T-cell (primary cell): ENCODE results near the gene GNPTG. TPM values are rescaled to one million over a fixed set of nuclear protein-coding genes. Genes with fewer than 3 reads are reported as not detected.

Experiments used
- ATAC-seq, 4 experiments: fragments of 200-7000 bp in 3 of 4; fragments of 150-1000 bp in 1 of 4; cut with Tn5 transposase; replicated peaks in 1 of 4; 1 replicate in 3 of 4; 2 replicates in 1 of 4; pipeline ENCODE4 v1.10.0; 2021; ENCODE audit warnings: moderate library complexity in 3 of 4, mild to moderate bottlenecking in 2 of 4, moderate number of reproducible peaks in 1 of 4
- CTCF ChIA-PET, 2 donors: fragments of 300-600 bp; sonication (Branson Sonifier 250); formaldehyde crosslinking; loops; one replicate each; lab custom pipeline; 2022; ENCODE audit warnings: antibody characterized with exemption in 2 of 2; lab: Charles Lee
- POLR2A ChIA-PET, 2 donors: fragments of 300-600 bp; sonication (Branson Sonifier 250); formaldehyde crosslinking; loops; one replicate each; lab custom pipeline; 2022; ENCODE audit warnings: antibody characterized with exemption in 2 of 2; lab: Charles Lee
- DNase-seq, 35 experiments: peaks; one replicate each; pipeline versions ENCODE4 v3.0.0 to v3.0.0-alpha.2; 2013 to 2023
- H3K27ac ChIP-seq: one replicate; pipeline ENCODE4 v1.5.1; 2013; ENCODE audit warnings: low read length
- H3K27me3 ChIP-seq, 2 experiments: replicated peaks in 1 of 2; 1 replicate in 1 of 2; 2 replicates in 1 of 2; pipeline versions ENCODE4 v1.6.1 to v1.7.0; 2013; ENCODE audit warnings: low read length in 1 of 2, mixed read lengths in 1 of 2; ENCODE audit not compliant: control insufficient read depth in 2 of 2, insufficient read depth in 2 of 2; ENCODE audit errors: extremely low read depth in 1 of 2
- H3K36me3 ChIP-seq, 2 donors: 1 replicate in 1 of 2; 2 replicates in 1 of 2; pipeline versions ENCODE4 v1.6.1 to v1.7.0; 2013; ENCODE audit warnings: low read length in 1 of 2; ENCODE audit not compliant: control insufficient read depth in 2 of 2, insufficient read depth in 1 of 2; ENCODE audit errors: extremely low read depth in 1 of 2
- H3K4me1 ChIP-seq, 2 experiments: 1 replicate in 1 of 2; 2 replicates in 1 of 2; pipeline versions ENCODE4 v1.6.1 to v1.7.0; 2013; ENCODE audit warnings: low read length in 2 of 2, mixed read lengths in 1 of 2; ENCODE audit not compliant: insufficient read depth in 2 of 2, control insufficient read depth in 1 of 2; ENCODE audit errors: extremely low read depth in 1 of 2
- H3K4me3 ChIP-seq, 2 donors: 1 replicate in 1 of 2; 2 replicates in 1 of 2; pipeline versions ENCODE4 v1.5.1 to v1.7.0; 2013; ENCODE audit warnings: mild to moderate bottlenecking in 2 of 2, low read length in 1 of 2, moderate library complexity in 1 of 2; ENCODE audit not compliant: control insufficient read depth in 1 of 2; ENCODE audit errors: extremely low read depth in 1 of 2
- H3K9me3 ChIP-seq: 2 replicates; pipeline ENCODE4 v1.7.0; 2013
- H3K27ac Mint-ChIP-seq, 2 donors: one replicate each; pipeline ENCODE4 v1.8.0; 2020 to 2021; ENCODE audit warnings: mild to moderate bottlenecking in 2 of 2, mixed read lengths in 2 of 2
- H3K27me3 Mint-ChIP-seq, 2 donors: one replicate each; pipeline ENCODE4 v1.8.0; 2021 to 2022; ENCODE audit warnings: mixed read lengths in 2 of 2
- H3K36me3 Mint-ChIP-seq: one replicate; pipeline ENCODE4 v1.8.0; 2021; ENCODE audit warnings: mixed read lengths
- H3K4me1 Mint-ChIP-seq, 3 donors: one replicate each; pipeline ENCODE4 v1.8.0; 2020 to 2022; ENCODE audit warnings: mixed read lengths in 3 of 3, mild to moderate bottlenecking in 1 of 3
- H3K4me3 Mint-ChIP-seq, 3 donors: one replicate each; pipeline ENCODE4 v1.8.0; 2020 to 2022; ENCODE audit warnings: mild to moderate bottlenecking in 3 of 3, mixed read lengths in 3 of 3, moderate library complexity in 3 of 3
- H3K9me3 Mint-ChIP-seq, 3 donors: one replicate each; pipeline ENCODE4 v1.8.0; 2020 to 2022; ENCODE audit warnings: mixed read lengths in 3 of 3
- whole genome bisulfite sequencing: methylation state at CpG from one replicate; pipeline ENCODE4 v1.1.5; 2013; ENCODE audit warnings: missing lambda C conversion rate; ENCODE audit not compliant: insufficient coverage; 5-methylcytosine and 5-hydroxymethylcytosine counted together
- total RNA-seq, 35 experiments: library from RNA in 6 of 35; stranded (reverse) in 6 of 35; fragments of 120-200 nt in 1 of 35; gene quantifications; one replicate each; pipeline versions ENCODE4 v1.2.1 to v1.2.4 and lab custom pipeline; 2013 to 2026

The GNPTG gene
- total RNA-seq (10 to 100 TPM; 42.6 to 66.5 (median 63.1) TPM), total RNA-seq (lab: John Stamatoyannopoulos, UW) (16.8 to 61.2 (median 36.5) reads per million in 29 experiments)
- total RNA-seq (2013), result 34.6 TPM

DNA sequence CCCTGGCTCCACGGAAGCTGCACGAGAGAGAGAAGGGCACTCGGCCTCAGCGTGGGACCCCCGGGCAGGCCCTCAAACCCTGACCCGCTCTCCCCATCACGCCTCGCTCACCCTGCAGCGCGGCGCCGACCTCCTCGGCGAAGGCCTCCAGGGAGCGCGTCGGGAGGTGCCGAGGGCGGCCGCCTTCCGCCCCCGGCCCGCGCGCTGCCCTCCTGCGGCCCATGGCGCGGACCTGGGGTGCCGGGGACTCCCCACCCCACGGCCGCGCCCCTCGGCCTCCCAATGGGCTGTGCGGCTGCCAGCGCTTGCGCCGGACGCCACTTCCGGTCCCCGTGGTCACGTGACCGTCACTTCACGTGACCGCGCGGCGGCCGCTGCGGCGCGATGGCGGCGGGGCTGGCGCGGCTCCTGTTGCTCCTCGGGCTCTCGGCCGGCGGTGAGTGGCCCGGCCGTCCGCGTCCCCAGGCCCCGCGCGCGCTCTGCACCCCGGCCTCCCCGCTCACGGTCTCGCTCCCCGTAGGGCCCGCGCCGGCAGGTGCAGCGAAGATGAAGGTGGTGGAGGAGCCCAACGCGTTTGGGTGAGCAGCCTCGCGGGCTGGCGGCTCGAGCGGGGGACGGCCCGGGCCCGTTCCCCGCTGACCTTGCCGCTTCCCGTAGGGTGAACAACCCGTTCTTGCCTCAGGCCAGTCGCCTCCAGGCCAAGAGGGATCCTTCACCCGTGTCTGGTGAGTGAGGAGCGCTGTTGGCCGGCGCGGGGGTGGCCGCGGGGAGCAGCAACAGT lies at the start of gene GNPTG, which contains the start of gene TSR3:
TSS of gene GNPTG (plus strand) at position 350 of the 781 bp plus-strand sequence. CDS start at position 385, 35 bp downstream.
TSS of gene TSR3 (minus strand) at position 297 of the 781 bp plus-strand sequence. CDS start at position 223, 74 bp downstream.
- peak; percentile 85 to 94 (median 86) for ATAC-seq
- ChIA-PET CTCF (no interaction called here), POLR2A (no interaction called here)
- Histone ChIP-seq H3K4me3 (peak within 1 kb of the TSS; percentile 67 to 94), H3K4me1 (peaks cover 11 to 45% of the 10 kb centered on the region in 2 experiments), H3K27ac (no peak within 1 kb of the TSS), H3K27me3 (no peaks in the 10 kb centered on the region), H3K9me3 (no peaks in the 10 kb centered on the region), H3K36me3 (peaks cover 0 to 26% of the 10 kb centered on the region in 2 donors)
- peaks cover 28 to 44% (median 34%) of the 10 kb centered on the region in 3 donors for H3K4me1 Mint-ChIP-seq
- no peaks in the 10 kb centered on the region for H3K36me3 Mint-ChIP-seq
- no peaks in the 10 kb centered on the region for H3K9me3 Mint-ChIP-seq
- DNase-seq, result peak; percentile 63 to 93 (median 78)
- H3K27ac Mint-ChIP-seq, result peak within 1 kb of the TSS; percentile 75 to 84
- WGBS, result under 1% methylated on average over 92 of the region's 98 CpGs
- H3K4me3 Mint-ChIP-seq, result peak within 1 kb of the TSS; percentile 80 to 84 (median 82)
- peaks cover 0 to 1% of the 10 kb centered on the region in 2 donors for H3K27me3 Mint-ChIP-seq

DNA sequence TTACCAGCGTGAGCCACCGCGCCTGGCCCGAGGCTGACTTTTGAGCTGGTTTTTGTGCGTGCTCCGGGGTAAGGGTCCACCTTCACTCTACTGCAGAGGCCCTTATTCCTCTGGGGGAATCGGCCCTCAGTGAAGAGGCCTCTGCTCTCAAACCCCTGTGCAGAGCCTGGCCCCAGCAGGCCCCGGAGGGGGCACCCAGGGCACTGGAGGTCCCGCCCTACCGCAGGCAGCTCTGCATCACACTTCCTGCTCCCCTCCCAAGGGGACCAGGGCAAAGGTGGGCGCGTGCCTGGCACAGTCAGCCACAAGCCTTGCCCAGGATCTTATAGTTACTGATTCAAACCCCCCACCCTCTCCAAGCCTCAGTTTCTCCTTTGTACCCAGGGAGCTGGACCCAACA lies 45.9 kb upstream of the GNPTG start:
- Mint-ChIP-seq H3K9me3 (no peaks in the 10 kb centered on the region), H3K27ac (peak overlapping the region; percentile 36 to 71), H3K27me3 (no peaks in the 10 kb centered on the region), H3K36me3 (no peaks in the 10 kb centered on the region), H3K4me1 (peaks cover 34 to 53% (median 47%) of the 10 kb centered on the region in 3 donors), H3K4me3 (peak overlapping the region in 1 of 3 donors; percentile 79)
- DNase-seq (peak in 1 of 35 experiments; percentile 13), ATAC-seq (no peak)
- no peaks in the 10 kb centered on the region for H3K36me3 ChIP-seq
- 60% methylated on average over 12 of the region's 12 CpGs for WGBS
- peaks cover 10 to 49% of the 10 kb centered on the region in 2 experiments for H3K4me1 ChIP-seq
- no peak overlapping the region for H3K4me3 ChIP-seq
- peak overlapping the region; percentile 28 for H3K27ac ChIP-seq
- CTCF ChIA-PET, result no interaction called here
- H3K27me3 ChIP-seq, result no peaks in the 10 kb centered on the region
- H3K9me3 ChIP-seq, result no peaks in the 10 kb centered on the region
- POLR2A ChIA-PET, result no interaction called here

- Mint-ChIP-seq H3K9me3 (no peaks in the 10 kb centered on the region), H3K27me3 (no peaks in the 10 kb centered on the region), H3K4me1 (peaks cover 39 to 58% (median 51%) of the 10 kb centered on the region in 3 donors), H3K4me3 (peak overlapping the region in 2 of 3 donors; percentile 41 to 79), H3K27ac (peak overlapping the region; percentile 71 to 74), H3K36me3 (no peaks in the 10 kb centered on the region)
- 70% methylated on average over 4 of the region's 4 CpGs for WGBS
- Histone ChIP-seq H3K4me3 (no peak overlapping the region), H3K36me3 (no peaks in the 10 kb centered on the region), H3K27ac (no peak overlapping the region), H3K9me3 (no peaks in the 10 kb centered on the region), H3K27me3 (no peaks in the 10 kb centered on the region), H3K4me1 (peaks cover 14 to 49% of the 10 kb centered on the region in 2 experiments)
- ChIA-PET POLR2A (no interaction called here), CTCF (no interaction called here)
- DNase-seq, result no peak
- no peak for ATAC-seq
Measured at GRCh38 chr16:1306334-1306733, 45.4 kb upstream of the GNPTG start.

DNA sequence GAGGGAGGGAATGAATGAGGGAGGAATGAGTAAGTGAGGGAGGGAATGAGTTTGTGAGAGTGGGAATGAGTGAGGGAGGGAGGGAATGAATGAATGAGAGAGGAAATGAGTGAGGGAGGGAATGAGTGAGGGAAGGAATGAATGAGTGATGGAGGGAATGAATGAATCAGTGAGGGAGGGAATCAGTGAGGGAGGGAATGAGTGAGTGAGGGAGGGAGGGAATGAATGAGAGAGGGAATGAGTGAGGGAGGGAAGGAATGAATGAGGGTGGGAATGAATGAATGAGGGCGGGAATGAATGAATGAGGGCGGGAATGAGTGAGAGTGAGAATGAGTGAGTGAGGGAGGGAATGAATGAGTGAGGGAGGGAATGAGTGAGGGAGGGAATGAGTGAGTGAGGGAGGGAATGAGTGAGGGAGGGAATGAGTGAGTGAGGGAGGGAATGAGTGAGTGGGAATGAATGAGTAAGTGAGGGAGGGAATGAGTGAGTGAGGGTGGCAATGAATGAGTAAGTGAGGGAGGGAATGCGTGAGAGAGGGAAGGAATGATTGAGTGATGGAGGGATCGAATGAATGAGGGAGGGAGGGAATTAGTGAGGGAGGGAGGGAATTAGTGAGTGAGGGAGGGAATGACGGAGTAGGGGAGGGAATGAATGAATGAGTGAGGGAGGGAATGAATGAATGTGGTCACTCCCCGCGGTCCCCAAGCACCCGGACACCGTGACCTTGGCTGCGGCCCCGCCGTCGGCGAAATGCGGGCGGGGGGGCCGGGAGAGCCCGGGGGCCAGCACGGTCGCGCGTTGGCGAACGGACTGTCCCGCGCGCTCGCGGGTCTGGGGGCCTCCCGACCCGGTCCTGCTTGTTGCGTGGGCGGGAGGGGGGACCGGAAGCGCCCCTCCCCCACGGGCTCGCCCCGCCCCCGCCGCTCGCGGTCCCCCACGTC lies 43.4 kb upstream of the GNPTG start:
- ATAC-seq (no peak), DNase-seq (peak in 1 of 35 experiments; percentile 15)
- H3K9me3 ChIP-seq, result no peaks in the 10 kb centered on the region
- H3K4me1 ChIP-seq, result peaks cover 23 to 61% of the 10 kb centered on the region in 2 experiments
- H3K27ac Mint-ChIP-seq, result peak overlapping the region in 1 of 2 donors; percentile 36
- H3K36me3 ChIP-seq, result peaks cover 7 to 8% of the 10 kb centered on the region in 2 donors
- 4% methylated on average over 28 of the region's 43 CpGs for WGBS
- H3K27me3 Mint-ChIP-seq, result no peaks in the 10 kb centered on the region
- H3K27ac ChIP-seq, result peak overlapping the region; percentile 56
- H3K4me3 Mint-ChIP-seq, result peak overlapping the region; percentile 79 to 85 (median 83)
- POLR2A ChIA-PET, result interaction anchor here in 1 of 2 donors (0.6 kb wide), 1 partner anchor 9 kb away, joined by 3 read pairs; no protein-coding TSS in a partner anchor
- no peaks in the 10 kb centered on the region for H3K9me3 Mint-ChIP-seq
- H3K27me3 ChIP-seq, result no peaks in the 10 kb centered on the region
- CTCF ChIA-PET, result interaction anchor here in 1 of 2 donors (0.5 kb wide), 1 partner anchor 23 kb away, joined by 3 read pairs; no protein-coding TSS in a partner anchor
- peak overlapping the region; percentile 33 to 72 for H3K4me3 ChIP-seq
- peaks cover 3% of the 10 kb centered on the region for H3K36me3 Mint-ChIP-seq
- peaks cover 45 to 64% (median 47%) of the 10 kb centered on the region in 3 donors for H3K4me1 Mint-ChIP-seq

- peaks cover 20 to 61% of the 10 kb centered on the region in 2 experiments for H3K4me1 ChIP-seq
Measured at GRCh38 chr16:1308977-1309885, 42.5 kb upstream of the GNPTG start, which contains the start of gene UBE2I. Gene UBE2I (plus strand): TSS chr16:1309636. CDS start chr16:1314031, 4,395 bp downstream.

More at GRCh38 chr16:1308977-1309885, 42.5 kb upstream of the GNPTG start, which contains the start of gene UBE2I:
- no peaks in the 10 kb centered on the region for H3K27me3 ChIP-seq
- CTCF ChIA-PET, result interaction anchor here in 1 of 2 donors (0.5 kb wide), 1 partner anchor 22 kb away, joined by 3 read pairs; no protein-coding TSS in a partner anchor
- Mint-ChIP-seq H3K4me1 (peaks cover 40 to 58% (median 42%) of the 10 kb centered on the region in 3 donors), H3K36me3 (peaks cover 3% of the 10 kb centered on the region), H3K27ac (peak within 1 kb of the TSS; percentile 99 to 100), H3K4me3 (peak within 1 kb of the TSS; percentile 90 to 98 (median 97)), H3K27me3 (no peaks in the 10 kb centered on the region), H3K9me3 (no peaks in the 10 kb centered on the region)
- ATAC-seq, result peak; percentile 74 to 83 (median 76)
- H3K9me3 ChIP-seq, result no peaks in the 10 kb centered on the region
- peaks cover 15 to 16% of the 10 kb centered on the region in 2 donors for H3K36me3 ChIP-seq
- DNase-seq, result peak; percentile 87 to 100 (median 95)
- peak within 1 kb of the TSS; percentile 77 to 87 for H3K4me3 ChIP-seq
- WGBS, result under 1% methylated on average over 106 of the region's 117 CpGs
- peak within 1 kb of the TSS; percentile 99 for H3K27ac ChIP-seq
- POLR2A ChIA-PET, result interaction anchor here in 1 of 2 donors (0.6 kb wide), 1 partner anchor 9 kb away, joined by 3 read pairs; no protein-coding TSS in a partner anchor
